HCT116 (cell line): ENCODE results near the gene TAS2R60. TPM values are rescaled to one million over a fixed set of nuclear protein-coding genes. Genes with fewer than 3 reads are reported as not detected.

Source experiments
- ATAC-seq: fragments of 200-7000 bp; cut with Tn5 transposase; 2 replicates; pipeline ENCODE4 v1.9.1; 2020; ENCODE audit warnings: mild to moderate bottlenecking, moderate library complexity
- BruUV-seq: library from RNA; stranded (reverse); fragments of 400-500 nt; replicated peaks from 2 replicates; lab custom pipeline; 2021; lab: Mats Ljungman, UMichigan
- CTCF ChIA-PET: fragments of 300-600 bp; sonication (Branson Sonifier 250); formaldehyde crosslinking; loops from one replicate; lab custom pipeline; 2021; ENCODE audit warnings: antibody characterized with exemption; lab: Charles Lee
- POLR2A ChIA-PET: fragments of 300-600, 350-600 bp; sonication (Branson Sonifier 250); formaldehyde crosslinking; loops from one replicate; lab custom pipeline; 2021; ENCODE audit warnings: antibody characterized with exemption; lab: Charles Lee
- RAD21 ChIA-PET, 2 experiments: fragments of 300-600 bp; sonication (Branson Sonifier 250); formaldehyde crosslinking; loops; one replicate each; lab custom pipeline; 2023; ENCODE audit warnings: low total read pairs in 2 of 2; ENCODE audit not compliant: uncharacterized antibody in 2 of 2, unreplicated experiment in 2 of 2, low non-redundant PET in 1 of 2; lab: Charles Lee
- DNase-seq: peaks from one replicate; pipeline ENCODE4 v3.0.0-alpha.2; 2010; ENCODE audit warnings: low read depth, low spot score
- H2AFZ ChIP-seq: fragments of 200-600 bp; shearing (Covaris generic), sonication (generic); 2 replicates; pipeline ENCODE4 v1.6.1; 2017; ENCODE audit warnings: low read depth, mixed run types, mixed read lengths, antibody characterized with exemption, low read length; ENCODE audit not compliant: poor library complexity, severe bottlenecking
- H3K27ac ChIP-seq: 2 replicates; pipeline ENCODE4 v1.5.1; 2012; ENCODE audit warnings: low read depth, low read length
- H3K27me3 ChIP-seq: fragments of 200-600 bp; sonication (generic); 2 replicates; pipeline ENCODE4 v1.6.1; 2016; ENCODE audit warnings: mixed run types, low read length, mixed read lengths; ENCODE audit not compliant: insufficient read depth
- H3K36me3 ChIP-seq, 2 experiments: fragments of 200-500 bp in 1 of 2; fragments of 200-600 bp in 1 of 2; sonication (Bioruptor generic) in 1 of 2; sonication (generic) in 1 of 2; 2 replicates each; pipeline versions ENCODE4 v1.5.1 to v1.6.1; 2014 to 2016; ENCODE audit warnings: low read length in 2 of 2, inconsistent platforms in 1 of 2, mixed read lengths in 1 of 2, mixed run types in 1 of 2; ENCODE audit not compliant: insufficient read depth in 2 of 2, control insufficient read depth in 1 of 2
- H3K4me1 ChIP-seq, 2 experiments: fragments of 200-600 bp in 1 of 2; sonication (generic) in 1 of 2; 2 replicates each; pipeline versions ENCODE4 v1.5.1 to v1.6.1; 2012 to 2017; ENCODE audit warnings: low read length in 2 of 2, inconsistent platforms in 1 of 2, mild to moderate bottlenecking in 1 of 2, mixed read lengths in 1 of 2, mixed run types in 1 of 2, moderate library complexity in 1 of 2; ENCODE audit not compliant: insufficient read depth in 2 of 2, control insufficient read depth in 1 of 2
- H3K4me2 ChIP-seq: fragments of 200-600 bp; sonication (generic); 2 replicates; pipeline ENCODE4 v1.6.1; 2017; ENCODE audit warnings: mixed run types, low read length, mixed read lengths
- H3K4me3 ChIP-seq, 2 experiments: fragments of 200-600 bp in 1 of 2; sonication (generic) in 1 of 2; replicated peaks in 1 of 2; 2 replicates each; pipeline ENCODE4 v1.5.1; 2011 to 2016; ENCODE audit warnings: low read length in 2 of 2, control low read depth in 1 of 2, low read depth in 1 of 2, mild to moderate bottlenecking in 1 of 2, mixed read lengths in 1 of 2, mixed run types in 1 of 2
- H3K79me2 ChIP-seq: fragments of 200-600 bp; sonication (generic); 2 replicates; pipeline ENCODE4 v1.6.1; 2017; ENCODE audit warnings: mild to moderate bottlenecking, mixed run types, low read length, moderate library complexity, mixed read lengths; ENCODE audit not compliant: insufficient read depth
- H3K9ac ChIP-seq: fragments of 200-600 bp; sonication (generic); 2 replicates; pipeline ENCODE4 v1.6.1; 2016; ENCODE audit warnings: low read length, mixed read lengths
- H3K9me2 ChIP-seq: fragments of 200-600 bp; sonication (generic), shearing (Covaris generic); 2 replicates; pipeline ENCODE4 v1.6.1; 2017; ENCODE audit warnings: mixed run types, mild to moderate bottlenecking, moderate library complexity; ENCODE audit not compliant: insufficient read depth
- H3K9me3 ChIP-seq, 2 experiments: fragments of 200-500 bp in 1 of 2; fragments of 200-600 bp in 1 of 2; sonication (Bioruptor generic) in 1 of 2; sonication (generic) in 1 of 2; 2 replicates each; pipeline ENCODE4 v1.6.1; 2014 to 2017; ENCODE audit warnings: low read length in 2 of 2, mixed read lengths in 2 of 2, inconsistent platforms in 1 of 2, low read depth in 1 of 2, mild to moderate bottlenecking in 1 of 2, mixed run types in 1 of 2, moderate library complexity in 1 of 2; ENCODE audit not compliant: control insufficient read depth in 1 of 2, insufficient read depth in 1 of 2
- H4K20me1 ChIP-seq: fragments of 200-600 bp; sonication (generic), shearing (Covaris generic); 2 replicates; pipeline ENCODE4 v1.6.1; 2017; ENCODE audit warnings: mixed run types, mild to moderate bottlenecking, moderate library complexity; ENCODE audit not compliant: insufficient read depth
- CBX3 ChIP-seq: IDR thresholded peaks from 2 replicates; pipeline ENCODE4 v1.6.1; 2012; ENCODE audit warnings: low read depth
- CEBPB ChIP-seq: IDR thresholded peaks from 2 replicates; pipeline ENCODE4 v1.6.1; 2012; ENCODE audit warnings: low read depth
- EZH2 ChIP-seq: fragments of 200-600 bp; sonication (generic); IDR thresholded peaks from 2 replicates; pipeline ENCODE4 v1.6.1; 2017; ENCODE audit warnings: antibody characterized with exemption, mixed run types
- FOSL1 ChIP-seq: IDR thresholded peaks from 2 replicates; pipeline ENCODE4 v1.6.1; 2012; ENCODE audit warnings: low read depth
- JUND ChIP-seq: IDR thresholded peaks from 2 replicates; pipeline ENCODE4 v1.6.1; 2012
- MAX ChIP-seq: IDR thresholded peaks from 2 replicates; pipeline ENCODE4 v1.6.1; 2012
- POLR2A ChIP-seq: IDR thresholded peaks from 2 replicates; pipeline ENCODE4 v1.7.0; 2011; ENCODE audit warnings: borderline replicate concordance; ENCODE audit not compliant: insufficient read depth, insufficient read length; ENCODE audit errors: extremely low read depth
- POLR2AphosphoS5 ChIP-seq: IDR thresholded peaks from 2 replicates; pipeline ENCODE4 v1.6.1; 2011; ENCODE audit warnings: mild to moderate bottlenecking, low read depth, low read length, moderate library complexity
- RAD21 ChIP-seq: IDR thresholded peaks from 2 replicates; pipeline ENCODE4 v1.6.1; 2012; ENCODE audit warnings: low read depth, mild to moderate bottlenecking
- SIN3A ChIP-seq: IDR thresholded peaks from 2 replicates; pipeline ENCODE4 v1.6.1; 2012; ENCODE audit warnings: low read depth
- SP1 ChIP-seq: IDR thresholded peaks from 2 replicates; pipeline ENCODE4 v1.6.1; 2012; ENCODE audit warnings: low read depth
- SRF ChIP-seq: IDR thresholded peaks from 2 replicates; pipeline ENCODE4 v1.6.1; 2012; ENCODE audit warnings: low read depth
- TCF7L2 ChIP-seq: IDR thresholded peaks from 2 replicates; pipeline ENCODE4 v1.7.0; 2011; ENCODE audit warnings: borderline replicate concordance, inconsistent platforms; ENCODE audit not compliant: insufficient read depth, insufficient read length; ENCODE audit errors: extremely low read depth
- YY1 ChIP-seq: IDR thresholded peaks from 2 replicates; pipeline ENCODE4 v1.6.1; 2011; ENCODE audit warnings: low read length, low read depth, moderate library complexity, mild to moderate bottlenecking; ENCODE audit not compliant: insufficient replicate concordance; ENCODE audit errors: extremely low read depth
- ZBTB33 ChIP-seq: IDR thresholded peaks from 2 replicates; pipeline ENCODE4 v1.6.1; 2011; ENCODE audit warnings: mild to moderate bottlenecking, low read length, moderate library complexity; ENCODE audit not compliant: insufficient replicate concordance; ENCODE audit errors: extremely low read depth
- ZNF274 ChIP-seq: fragments of 200-500 bp; sonication (Bioruptor generic); IDR thresholded peaks from 2 replicates; pipeline ENCODE4 v1.6.1; 2014; ENCODE audit warnings: mild to moderate bottlenecking, low read depth, low read length, inconsistent platforms
- intact Hi-C: fragments of 100-400 bp; cut with micrococcal nuclease; formaldehyde crosslinking; loops from 2 replicates; pipeline ENCODE4 v1.10.0; 2022
- total RNA-seq: library from RNA; stranded (reverse); gene quantifications from one replicate; pipeline ENCODE4 v1.2.1, GENCODE V29; 2021; ENCODE audit not compliant: unreplicated experiment
- TF ChIP-seq, protein P1 (sequence below): IDR thresholded peaks from 2 replicates; pipeline ENCODE4 v1.6.1; 2012; ENCODE audit warnings: low read depth

TAS2R60 gene
- total RNA-seq, 1 experiment from 2014 or later: not detected

DNA sequence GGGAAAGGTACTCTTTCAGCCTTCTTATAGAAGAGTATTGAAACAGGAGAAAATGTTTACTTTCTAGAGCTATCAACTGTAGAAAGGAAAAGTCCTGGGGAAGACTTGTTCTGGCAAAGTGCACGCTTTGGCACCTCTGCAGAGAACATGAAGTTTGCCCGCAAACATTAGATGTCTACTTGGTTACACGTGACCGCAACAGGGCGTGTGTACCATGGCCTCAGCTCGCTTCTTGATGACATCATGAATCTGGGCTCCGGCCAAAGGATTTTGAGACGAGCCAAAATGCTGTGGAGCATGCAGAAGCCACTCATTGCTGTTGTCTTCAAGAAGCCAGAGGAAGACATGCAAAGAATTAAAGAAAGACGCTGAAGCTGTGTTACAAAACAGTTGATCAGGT, 8.6 kb upstream of the TAS2R60 start:
- no peak overlapping the region for H3K4me3 ChIP-seq
- CTCF ChIA-PET: no interaction called here
- RAD21 ChIA-PET: no interaction called here
- H4K20me1 ChIP-seq: no peaks in the 10 kb centered on the region
- H3K36me3 ChIP-seq: no peaks in the 10 kb centered on the region
- no peak overlapping the region for H3K9ac ChIP-seq
- H3K79me2 ChIP-seq: no peaks in the 10 kb centered on the region
- H3K9me3 ChIP-seq: no peaks in the 10 kb centered on the region
- H3K27ac ChIP-seq: no peak overlapping the region
- H3K4me2 ChIP-seq: no peak overlapping the region
- intact Hi-C loops: no loop called here
- DNase-seq: no peak
- TF ChIP-seq YY1 (no peak), POLR2A (no peak), CEBPB (no peak), TCF7L2 (no peak), ZBTB33 (no peak), CBX3 (no peak), SP1 (no peak), FOSL1 (no peak), EZH2 (no peak), POLR2AphosphoS5 (no peak), RAD21 (no peak), JUND (no peak), SRF (no peak), ZNF274 (no peak), MAX (no peak), SIN3A (no peak)
- TF ChIP-seq, protein P1, sequence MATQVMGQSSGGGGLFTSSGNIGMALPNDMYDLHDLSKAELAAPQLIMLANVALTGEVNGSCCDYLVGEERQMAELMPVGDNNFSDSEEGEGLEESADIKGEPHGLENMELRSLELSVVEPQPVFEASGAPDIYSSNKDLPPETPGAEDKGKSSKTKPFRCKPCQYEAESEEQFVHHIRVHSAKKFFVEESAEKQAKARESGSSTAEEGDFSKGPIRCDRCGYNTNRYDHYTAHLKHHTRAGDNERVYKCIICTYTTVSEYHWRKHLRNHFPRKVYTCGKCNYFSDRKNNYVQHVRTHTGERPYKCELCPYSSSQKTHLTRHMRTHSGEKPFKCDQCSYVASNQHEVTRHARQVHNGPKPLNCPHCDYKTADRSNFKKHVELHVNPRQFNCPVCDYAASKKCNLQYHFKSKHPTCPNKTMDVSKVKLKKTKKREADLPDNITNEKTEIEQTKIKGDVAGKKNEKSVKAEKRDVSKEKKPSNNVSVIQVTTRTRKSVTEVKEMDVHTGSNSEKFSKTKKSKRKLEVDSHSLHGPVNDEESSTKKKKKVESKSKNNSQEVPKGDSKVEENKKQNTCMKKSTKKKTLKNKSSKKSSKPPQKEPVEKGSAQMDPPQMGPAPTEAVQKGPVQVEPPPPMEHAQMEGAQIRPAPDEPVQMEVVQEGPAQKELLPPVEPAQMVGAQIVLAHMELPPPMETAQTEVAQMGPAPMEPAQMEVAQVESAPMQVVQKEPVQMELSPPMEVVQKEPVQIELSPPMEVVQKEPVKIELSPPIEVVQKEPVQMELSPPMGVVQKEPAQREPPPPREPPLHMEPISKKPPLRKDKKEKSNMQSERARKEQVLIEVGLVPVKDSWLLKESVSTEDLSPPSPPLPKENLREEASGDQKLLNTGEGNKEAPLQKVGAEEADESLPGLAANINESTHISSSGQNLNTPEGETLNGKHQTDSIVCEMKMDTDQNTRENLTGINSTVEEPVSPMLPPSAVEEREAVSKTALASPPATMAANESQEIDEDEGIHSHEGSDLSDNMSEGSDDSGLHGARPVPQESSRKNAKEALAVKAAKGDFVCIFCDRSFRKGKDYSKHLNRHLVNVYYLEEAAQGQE: no peak
- no TSS peak for BruUV-seq
- H3K4me1 ChIP-seq: peaks cover 0 to 10% of the 10 kb centered on the region in 2 experiments; a peak in 2 of 4 replicates
- H2AFZ ChIP-seq: no peak overlapping the region
- no peaks in the 10 kb centered on the region for H3K27me3 ChIP-seq
- POLR2A ChIA-PET: no interaction called here
- ATAC-seq: no peak
- no peaks in the 10 kb centered on the region for H3K9me2 ChIP-seq
